DMS79 (cell line): ENCODE measurements around the gene TTC21A.

ENCODE experiments used
- DNase-seq: peaks from one replicate; lab custom pipeline; 2025; lab: John Stamatoyannopoulos, UW

TTC21A gene

GRCh38 chr3:39137435-39137936, 30.0 kb downstream of the TTC21A start:
- no peak for DNase-seq

DNA sequence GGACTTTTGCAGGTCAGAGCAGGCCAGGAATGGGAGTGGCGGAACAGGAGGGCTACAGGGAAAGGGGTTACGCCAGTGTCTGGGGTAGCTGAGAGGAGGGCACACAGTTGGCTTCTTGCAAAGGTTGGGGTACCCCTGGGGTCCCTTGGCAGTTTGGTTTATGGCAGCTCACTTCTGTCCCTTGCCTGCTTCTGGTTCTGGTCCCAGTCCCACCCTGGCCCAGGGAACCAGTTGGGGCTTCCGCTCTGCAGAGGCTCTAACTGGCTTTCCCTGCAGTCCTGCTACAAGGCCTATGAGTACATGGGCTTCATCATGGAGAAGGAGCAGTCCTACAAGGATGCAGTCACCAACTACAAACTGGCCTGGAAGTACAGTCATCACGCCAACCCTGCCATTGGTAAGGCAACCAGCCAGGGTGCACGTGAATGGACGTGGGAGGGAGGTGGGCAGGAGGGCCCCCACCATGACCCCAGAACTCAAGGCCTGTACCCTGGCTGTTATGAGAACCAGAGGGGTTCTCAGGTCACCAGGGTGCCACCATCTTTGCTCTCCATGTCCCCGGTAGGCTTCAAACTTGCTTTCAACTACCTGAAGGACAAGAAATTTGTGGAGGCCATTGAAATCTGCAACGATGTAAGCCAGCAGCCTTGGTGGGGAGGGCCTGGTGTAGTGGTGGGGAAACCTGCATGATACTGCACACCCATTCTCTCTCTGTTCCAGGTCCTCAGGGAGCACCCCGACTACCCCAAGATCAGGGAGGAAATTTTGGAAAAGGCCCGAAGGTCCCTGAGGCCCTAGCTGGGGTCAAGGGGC, 30.7 kb downstream of the TTC21A start:
- no peak for DNase-seq

- no peak for DNase-seq
Measured at GRCh38 chr3:39138804-39139415, 31.4 kb downstream of the TTC21A start.

DNA sequence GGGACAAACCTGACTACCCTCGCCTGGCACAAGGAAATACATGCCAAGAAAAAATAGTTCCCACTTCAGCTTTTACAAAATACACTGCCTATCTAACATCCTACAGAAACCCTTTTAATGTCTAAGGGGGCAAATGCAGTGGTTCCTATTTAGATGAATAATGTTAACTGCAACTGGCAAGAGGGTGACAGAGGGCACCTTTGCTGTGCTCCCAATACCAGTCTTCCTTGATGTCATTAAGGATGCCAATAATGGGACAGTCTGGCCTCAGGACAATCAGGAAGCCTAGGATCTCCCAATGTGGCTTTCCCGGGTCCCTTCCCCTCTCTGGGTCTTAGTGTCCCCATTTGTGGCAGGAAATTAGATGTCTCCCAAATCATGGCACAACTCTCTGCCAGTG, 32.0 kb downstream of the TTC21A start:
- no peak for DNase-seq

DNA sequence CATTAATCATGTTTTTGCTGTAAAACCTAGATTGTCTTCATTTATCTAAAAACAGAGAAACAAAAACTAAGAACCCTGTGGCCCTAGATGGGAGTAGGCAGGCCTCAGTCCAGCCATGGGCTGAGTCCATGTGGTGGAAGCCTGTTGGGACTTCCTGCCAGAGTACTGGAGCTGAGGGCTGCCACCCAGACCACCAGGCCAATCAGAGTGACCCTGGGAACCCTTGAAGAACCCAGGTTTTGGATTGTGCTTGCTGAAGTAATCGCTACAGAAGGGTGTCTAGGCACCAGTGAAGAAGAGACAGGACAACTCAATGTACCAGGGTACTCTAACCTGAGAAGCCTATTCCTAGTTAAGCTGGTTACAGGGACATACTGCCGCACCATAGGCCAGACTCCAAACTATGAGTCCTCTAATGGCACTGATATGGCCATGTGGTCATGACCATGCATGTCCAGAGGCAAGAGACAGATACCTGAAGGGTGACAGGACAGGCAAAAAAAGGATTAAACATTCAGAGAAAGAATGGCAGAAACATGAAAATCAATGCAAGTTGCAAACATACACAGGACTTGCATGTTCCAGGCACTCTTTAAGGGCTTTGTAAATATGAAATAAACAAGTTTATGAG, 33.0 kb downstream of the TTC21A start:
- DNase-seq = no peak

DNA sequence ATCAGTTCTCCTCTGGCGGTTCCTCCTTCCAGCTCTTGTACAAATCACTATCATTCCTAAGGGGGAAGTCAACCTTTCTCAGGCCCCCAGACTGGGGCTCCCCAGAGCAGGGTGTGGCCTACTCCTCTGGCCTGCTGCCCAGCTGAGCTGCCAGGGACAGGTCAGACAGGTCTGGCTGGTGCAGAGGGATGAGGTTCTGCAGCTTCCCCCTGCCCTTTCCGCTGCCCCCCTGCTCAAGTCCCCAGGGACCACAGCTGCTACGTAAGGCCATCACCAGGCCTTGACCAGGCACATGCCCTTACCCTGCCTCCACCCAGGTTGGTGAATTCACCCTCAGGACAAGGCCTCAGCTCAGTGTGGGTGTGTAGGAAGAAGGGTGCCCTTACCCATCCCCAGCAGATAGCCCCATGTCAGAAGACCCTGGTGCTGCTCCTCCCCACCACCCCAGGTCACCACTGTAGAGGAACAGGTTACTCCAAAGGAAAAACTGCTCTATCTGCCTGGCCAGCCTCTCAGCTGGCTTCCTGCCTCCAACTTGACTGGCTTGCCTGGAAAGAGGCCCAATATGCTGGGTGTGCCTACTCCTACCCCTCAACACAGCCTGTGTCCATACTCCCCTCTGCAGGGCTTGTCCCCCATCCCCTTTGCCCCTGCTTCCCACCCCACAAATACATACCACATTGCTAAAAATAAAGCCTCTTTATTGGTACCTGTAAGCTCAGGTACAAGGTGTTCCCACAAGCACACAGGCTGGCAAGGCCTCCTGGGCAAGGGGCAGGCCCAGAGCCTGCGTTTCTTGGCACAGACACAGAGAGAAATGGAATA, 33.9 kb downstream of the TTC21A start:
- DNase-seq = no peak

DNA sequence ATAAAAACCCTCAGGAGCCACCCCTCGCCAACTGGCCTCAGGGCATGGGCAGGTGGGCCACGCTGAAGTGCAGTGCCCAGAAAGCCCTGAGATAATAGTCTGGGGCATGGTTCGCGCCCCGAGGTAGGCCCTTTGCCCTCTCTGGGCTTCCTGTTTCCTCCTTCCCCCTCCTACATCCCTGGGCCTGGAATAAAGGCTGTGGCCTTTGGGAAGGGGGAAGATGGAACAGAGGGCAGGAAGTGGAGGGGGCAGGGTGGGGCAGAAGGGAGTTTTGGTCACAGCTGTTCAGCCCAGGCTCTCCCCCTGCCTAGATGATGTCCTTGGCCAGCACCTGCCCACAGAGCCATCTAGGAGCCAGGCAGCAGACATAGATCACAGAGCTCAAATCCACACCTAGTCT, 34.6 kb downstream of the TTC21A start:
- no peak for DNase-seq

DNA sequence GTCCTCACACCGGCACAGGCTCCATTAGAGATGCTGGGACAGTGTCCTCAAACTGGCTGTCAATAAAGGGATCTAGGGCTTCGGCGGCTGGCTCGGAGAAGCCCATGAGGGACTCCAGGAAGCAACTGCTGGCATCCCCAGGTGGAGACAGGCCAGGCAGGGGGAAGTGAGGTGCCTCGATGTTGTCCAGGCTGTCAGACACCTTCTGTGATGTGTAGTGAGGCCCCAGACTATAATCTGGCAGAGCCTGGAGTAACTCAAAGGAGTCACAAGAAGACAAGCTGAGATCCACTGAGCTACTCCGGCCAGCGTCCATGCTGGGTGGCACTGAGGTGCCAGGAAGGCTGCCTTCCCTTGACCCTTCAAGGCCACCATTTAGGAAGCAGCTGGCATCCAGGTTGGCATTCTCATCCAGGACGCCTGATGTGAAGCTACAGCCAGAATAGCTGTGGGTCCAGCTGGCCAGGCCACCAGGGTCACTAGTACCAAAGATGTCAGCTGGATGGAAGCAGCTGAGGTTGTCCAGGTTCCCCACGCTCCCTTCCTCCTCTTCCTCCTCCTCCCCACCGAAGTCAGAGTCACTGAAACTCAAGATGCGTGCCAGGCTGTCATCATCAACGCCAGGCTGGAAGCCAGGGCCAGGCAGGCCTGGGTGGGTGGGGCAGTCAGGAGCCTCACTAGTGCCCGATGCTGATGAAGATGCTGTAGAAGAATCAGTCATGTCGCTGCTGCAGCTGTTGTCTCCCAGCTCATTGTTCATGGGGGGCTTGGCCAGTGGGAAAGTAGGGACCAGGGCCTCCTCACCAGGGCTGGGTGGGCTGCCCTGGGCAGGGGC, 35.8 kb downstream of the TTC21A start:
- DNase-seq = no peak

DNA sequence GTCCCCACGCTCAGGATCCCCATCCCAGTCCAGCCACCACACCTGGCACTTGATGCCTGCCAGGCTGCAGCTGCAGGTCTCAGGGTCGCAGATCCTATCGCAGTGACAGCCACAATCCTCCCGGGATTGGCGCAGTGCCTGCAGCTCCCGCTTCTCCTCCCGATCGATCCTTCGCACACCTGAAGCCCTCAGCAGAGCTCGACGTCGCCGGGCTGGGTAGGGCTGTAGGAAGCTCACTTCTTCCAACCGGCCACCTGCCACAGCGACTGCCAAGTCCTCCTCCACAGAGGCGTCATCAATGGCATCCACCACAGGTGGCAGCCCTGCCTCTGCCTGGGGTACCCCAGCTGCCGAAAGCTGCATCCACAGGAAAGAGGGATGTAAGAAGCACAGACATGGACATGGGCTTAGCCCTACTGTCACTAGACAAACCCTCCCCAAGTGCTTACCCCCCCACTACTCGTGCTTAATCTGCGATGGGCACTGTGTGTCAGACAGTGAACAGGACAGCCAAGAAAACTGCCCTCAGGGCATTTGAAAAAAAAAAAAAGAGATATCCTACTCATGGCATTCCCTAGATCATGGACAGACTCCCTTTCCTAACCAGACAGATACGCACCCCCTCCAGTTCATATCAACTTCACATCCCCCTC, 36.7 kb downstream of the TTC21A start:
- peak; percentile 65 for DNase-seq

GRCh38 chr3:39144748-39145380, 37.4 kb downstream of the TTC21A start:
- DNase-seq = no peak

- no peak for DNase-seq
Measured at GRCh38 chr3:39146083-39146501, 38.6 kb downstream of the TTC21A start.

GRCh38 chr3:39146611-39147591, 39.4 kb downstream of the TTC21A start:
- no peak for DNase-seq

- no peak for DNase-seq
Measured at GRCh38 chr3:39147711-39148434, 40.4 kb downstream of the TTC21A start.

DNA sequence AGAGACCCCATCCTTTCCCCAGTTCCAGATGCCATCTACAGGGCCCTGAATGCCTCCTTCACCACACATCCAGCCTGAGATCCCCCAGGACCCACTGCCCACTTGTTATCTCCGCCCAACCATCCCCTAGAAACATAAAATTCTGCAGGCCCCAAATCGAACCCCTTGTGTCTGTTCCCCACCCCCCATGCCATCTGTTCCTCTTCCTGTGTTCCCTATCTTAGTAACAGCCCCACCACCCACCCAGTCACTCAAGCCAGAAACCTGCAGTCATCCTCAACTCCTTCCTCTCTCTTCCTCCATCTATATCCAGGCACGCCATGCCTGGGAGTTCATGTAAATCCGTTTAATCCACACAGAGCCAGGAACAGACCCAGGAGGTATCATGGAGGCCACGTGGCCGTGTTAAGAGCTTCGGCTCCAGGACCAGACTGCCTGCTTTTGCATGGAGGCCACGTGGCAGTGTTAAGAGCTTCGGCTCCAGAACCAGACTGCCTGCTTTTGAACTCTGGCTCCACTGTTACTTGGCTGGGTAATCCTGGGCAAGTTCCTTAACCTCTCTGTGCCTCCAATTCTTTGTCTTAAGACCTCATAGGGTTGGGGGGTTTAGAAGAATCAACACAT, 41.1 kb downstream of the TTC21A start:
- DNase-seq = no peak

DNA sequence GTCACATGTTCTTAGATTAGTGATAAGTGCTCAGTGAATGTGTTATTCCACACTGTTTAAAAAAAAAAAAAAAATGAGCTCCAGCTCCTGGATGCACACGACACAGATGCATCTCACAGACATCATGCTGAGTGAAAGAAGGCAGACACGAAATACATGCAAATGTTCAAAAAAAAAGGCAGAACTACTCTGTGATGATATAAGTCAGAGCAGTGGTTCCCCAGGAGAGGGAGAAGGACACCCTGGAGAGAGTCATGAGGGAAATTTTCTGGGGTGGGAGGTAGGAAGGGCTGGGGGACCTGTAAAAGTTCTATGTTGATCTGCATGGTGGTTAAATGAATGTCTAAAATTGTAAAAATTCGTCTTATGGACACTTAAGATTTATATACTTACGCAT, 41.6 kb downstream of the TTC21A start:
- DNase-seq = no peak

- DNase-seq = no peak
Measured at GRCh38 chr3:39149498-39150147, 42.1 kb downstream of the TTC21A start.

GRCh38 chr3:39150148-39150802, 42.8 kb downstream of the TTC21A start:
- no peak for DNase-seq
